Heart right ventricle (tissue), 16 donors: ENCODE data around the gene TMEM63A. TPM values are rescaled to one million over a fixed set of nuclear protein-coding genes. Genes with fewer than 3 reads are reported as not detected.

ENCODE experiments used
- ATAC-seq, 8 donors: fragments of 200-7000 bp; cut with Tn5 transposase; one replicate each; pipeline ENCODE4 v1.9.1; 2020; ENCODE audit warnings: mild to moderate bottlenecking in 8 of 8, moderate library complexity in 8 of 8, moderate number of reproducible peaks in 1 of 8
- DNase-seq, 2 donors: peaks; one replicate each; pipeline ENCODE4 v3.0.0-alpha.2; 2020
- H3K27ac ChIP-seq, 10 donors: fragments of 200-600 bp; sonication (generic) in 2 of 10; one replicate each; pipeline versions ENCODE4 v1.5.0 to v1.8.0; 2020 to 2022; ENCODE audit warnings: mild to moderate bottlenecking in 3 of 10
- H3K27me3 ChIP-seq, 7 donors: fragments of 200-600 bp; one replicate each; pipeline ENCODE4 v1.8.0; 2021 to 2022; ENCODE audit warnings: mild to moderate bottlenecking in 2 of 7
- H3K36me3 ChIP-seq, 9 donors: fragments of 200-600 bp; sonication (generic) in 1 of 9; one replicate each; pipeline versions ENCODE4 v1.5.0 to v1.8.0; 2020 to 2022; ENCODE audit warnings: mild to moderate bottlenecking in 2 of 9
- H3K4me1 ChIP-seq, 9 donors: fragments of 200-600 bp; sonication (generic) in 1 of 9; one replicate each; pipeline versions ENCODE4 v1.5.0 to v1.8.0; 2020 to 2022; ENCODE audit warnings: mild to moderate bottlenecking in 4 of 9
- H3K4me3 ChIP-seq, 10 donors: fragments of 200-600 bp; sonication (generic) in 2 of 10; one replicate each; pipeline versions ENCODE4 v1.5.0 to v1.8.0; 2020 to 2022; ENCODE audit warnings: mild to moderate bottlenecking in 7 of 10, moderate library complexity in 2 of 10
- H3K9me3 ChIP-seq, 11 donors: fragments of 200-600 bp in 10 of 11; sonication (generic) in 2 of 11; one replicate each; pipeline versions ENCODE4 v1.5.0 to v1.8.0; 2013 to 2022; ENCODE audit warnings: mild to moderate bottlenecking in 2 of 11, control low read depth in 1 of 11, moderate library complexity in 1 of 11
- CTCF ChIP-seq, 9 donors: fragments of 200-600 bp; sonication (generic) in 2 of 9; IDR thresholded peaks; one replicate each; pipeline versions ENCODE4 v1.5.0 to v1.8.0; 2021 to 2022; ENCODE audit warnings: antibody characterized with exemption in 9 of 9, mild to moderate bottlenecking in 5 of 9, moderate library complexity in 1 of 9
- WGBS, 2 donors: extraction: QIAGEN DNeasy Blood & Tissue Kit; methylation state at CpG; one replicate each; pipeline ENCODE4 v1.1.7; 2013; ENCODE audit warnings: inconsistent platforms in 1 of 2; 5-methylcytosine and 5-hydroxymethylcytosine counted together
- intact Hi-C, 10 donors: fragments of 100-400 bp; cut with DNase I; formaldehyde crosslinking; loops; one replicate each; pipeline versions ENCODE4 v1.11.1 to v1.14.2; 2022
- polyA plus RNA-seq, 2 donors: library from polyadenylated mRNA; stranded (reverse); fragments of 200-250 nt; gene quantifications; one replicate each; pipeline ENCODE4 v1.2.3, GENCODE V29; 2013
- total RNA-seq, 10 donors: library from RNA; stranded (reverse); fragmentation: NEBNext Ultra II Directional in 3 of 10; extraction: Animal tissue kit (Norgen Biotek cat#: 25700) in 3 of 10; gene quantifications; one replicate each; pipeline versions ENCODE4 v1.2.1 to v1.2.4, GENCODE V29; 2021 to 2023
- donor health status: Arrhythmogenic right ventricular cardiomyopathy.
- donor health status: ischemic (EF 13 %, LVEDD 7.1; RV severe dilation, severe dysfunction).
- donor health status: healthy with polysubstance abuse.
- donor health status: DM: no; HTN: yes; CAD: no.
- donor health status: DM: no; HTN: no; CAD: no.
- donor health status: ischemic (EF 25% LVEDD 6.9; RV normal size, moderate dysfunction).
- donor health status: ischemic (EF 25% LVEDD 5.7; RV mildly dilated, moderate dysfunction).
- donor health status: healthy.
- donor health status: DM: yes; HTN: yes; CAD: no.
- donor health status: Ischemic cardiomyopathy.
- donor health status: ischemic (EF 35%, LVEDD 5.7; RV mildly dilated, moderate dysfunction).
- donor health status: nonischemic (EF 11% LVEDD 7.7; RV severe dilation, severe dysfunction).
- donor health status: DM: yes; HTN: yes; CAD: no.
- donor health status: PGD.
- donor health status: ischemic (EF 29% LVEDD 5.4; RV normal size, mild dysfunction).
- donor health status: nonischemic (EF 23%, LVEDD 6.1; RV moderate dilation, normal function).

TMEM63A gene
- total and polyA plus RNA-seq, 12 donors = 10.4 to 69.1 (median 24.7) TPM

DNA sequence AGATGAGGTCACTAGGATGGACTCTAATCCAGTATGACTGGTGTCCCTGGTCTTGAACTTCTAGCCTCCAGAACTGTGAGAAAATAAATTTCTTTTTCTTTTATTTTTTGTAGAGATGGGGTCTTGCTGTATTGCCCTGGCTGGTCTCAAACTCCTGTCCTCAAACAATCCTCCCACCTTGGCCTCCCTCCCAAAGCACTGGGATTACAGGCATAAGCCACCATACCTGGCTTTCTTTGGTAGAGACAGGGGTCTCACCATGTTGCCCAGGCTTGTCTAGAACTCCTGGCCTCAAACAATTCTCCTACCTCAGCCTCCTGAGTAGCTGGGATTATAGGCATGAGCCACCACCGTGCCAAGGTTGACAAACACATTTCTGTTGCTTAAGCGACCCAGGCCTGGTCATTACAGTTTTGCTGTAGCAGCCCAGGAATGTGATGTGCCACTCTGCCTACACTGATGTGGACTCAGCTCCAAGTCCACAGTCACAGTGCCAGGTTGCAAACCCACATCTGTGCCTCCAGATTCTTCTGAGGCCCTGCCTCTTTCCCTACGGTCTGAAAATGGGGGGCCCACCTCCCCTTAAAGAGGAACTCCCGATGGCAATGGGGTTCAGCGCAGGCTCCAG is 25.9 kb upstream of the TMEM63A start:
- DNase-seq = no peak
- WGBS, 2 donors = 87 to 90% methylated on average over 5 of the region's 5 CpGs
- Histone ChIP-seq H3K4me3 (no peak overlapping the region), H3K36me3 (peaks cover 0 to 8% (median 0%) of the 10 kb centered on the region in 9 donors), H3K27ac (no peak overlapping the region), H3K4me1 (peaks cover 0 to 13% (median 4%) of the 10 kb centered on the region in 9 donors), H3K27me3 (no peaks in the 10 kb centered on the region), H3K9me3 (no peaks in the 10 kb centered on the region)
- ATAC-seq = no peak
- intact Hi-C loops = loop anchor here in 3 of 10 donors (2.0 to 10.0 kb wide), 3 partner anchors 131 to 433 kb away; partner anchors contain the start of gene SRP9 (in 2 of the 3)
- no peak for TF ChIP-seq CTCF (IDR thresholded peaks at IDR 0.05)

- Histone ChIP-seq H3K27ac (no peak overlapping the region), H3K27me3 (no peaks in the 10 kb centered on the region), H3K4me1 (peaks cover 0 to 13% (median 4%) of the 10 kb centered on the region in 9 donors), H3K36me3 (peaks cover 0 to under 1% (median 0%) of the 10 kb centered on the region in 9 donors), H3K4me3 (no peak overlapping the region), H3K9me3 (no peaks in the 10 kb centered on the region)
- ATAC-seq (no peak), DNase-seq (no peak)
- intact Hi-C loops = loop anchor here in 2 of 10 donors (5.0 to 10.0 kb wide), 2 partner anchors 130 to 133 kb away; partner anchors contain the start of gene SRP9 (in 2 of the 2)
- 95 to 98% methylated on average over 7 of the region's 7 CpGs for WGBS, 2 donors
- no peak for TF ChIP-seq CTCF (IDR thresholded peaks at IDR 0.05)
Observed at GRCh38 chr1:225907341-225907740, 25.2 kb upstream of the TMEM63A start.

GRCh38 chr1:225906467-225906866 is 24.3 kb upstream of the TMEM63A start:
- H3K36me3 ChIP-seq = no peaks in the 10 kb centered on the region
- H3K27me3 ChIP-seq = no peaks in the 10 kb centered on the region
- no peaks in the 10 kb centered on the region for H3K9me3 ChIP-seq
- H3K4me1 ChIP-seq = peaks cover 0 to 8% (median 4%) of the 10 kb centered on the region in 9 donors
- WGBS, 2 donors = 94 to 95% methylated on average over 6 of the region's 6 CpGs
- DNase-seq = no peak
- TF ChIP-seq CTCF (IDR thresholded peaks at IDR 0.05) = no peak
- no peak overlapping the region for H3K27ac ChIP-seq
- ATAC-seq = no peak
- no peak overlapping the region for H3K4me3 ChIP-seq
- intact Hi-C loops = loop anchor here in 2 of 10 donors (5.0 to 10.0 kb wide), 2 partner anchors 129 to 132 kb away; partner anchors contain the start of gene SRP9 (in 2 of the 2)

DNA sequence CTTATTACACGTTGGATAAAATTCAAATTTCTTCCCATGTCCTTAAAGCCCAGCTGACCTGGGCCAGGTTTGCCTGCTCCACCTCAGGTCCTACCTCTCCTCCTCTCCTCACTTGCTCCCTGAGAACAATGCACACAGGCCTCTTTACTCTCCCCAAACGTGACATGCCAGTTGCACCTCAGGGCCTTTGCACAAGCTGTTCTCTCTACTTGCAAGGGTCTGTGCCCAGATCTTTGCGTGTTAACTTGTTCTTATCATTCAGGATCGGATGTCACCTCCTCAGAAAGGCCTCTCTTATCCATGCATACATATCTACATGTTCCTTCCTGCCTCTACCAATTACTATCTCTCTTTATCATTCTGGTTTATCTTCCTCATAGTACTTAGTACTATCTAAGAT is 21.4 kb upstream of the TMEM63A start:
- Histone ChIP-seq H3K27me3 (no peaks in the 10 kb centered on the region), H3K4me1 (no peaks in the 10 kb centered on the region), H3K9me3 (no peaks in the 10 kb centered on the region), H3K36me3 (no peaks in the 10 kb centered on the region), H3K4me3 (no peak overlapping the region), H3K27ac (no peak overlapping the region)
- WGBS, 2 donors = 85 to 87% methylated on average over 4 of the region's 4 CpGs
- ATAC-seq = no peak
- intact Hi-C loops = loop anchor here in 1 of 10 donors (10.0 kb wide), 1 partner anchor 129 kb away; the partner anchor contains the start of gene SRP9
- TF ChIP-seq CTCF (IDR thresholded peaks at IDR 0.05) = no peak
- DNase-seq = no peak
